Astrocyte (in vitro differentiated cells and primary cell): ENCODE measurements around the gene CRYBB1. TPM values are rescaled to one million over a fixed set of nuclear protein-coding genes. Genes with fewer than 3 reads are reported as not detected.
A peak's percentile ranks its signal among the peaks of the same experiment; 100 is the strongest.

Source experiments
- DNase-seq: peaks from one replicate; pipeline ENCODE4 v3.0.0-alpha.2; 2010; ENCODE audit warnings: low read depth
- FAIRE-seq: peaks from 2 replicates; lab custom pipeline; 2011; peaks lifted over from hg19 to GRCh38; lab: Jason Lieb, UNC
- H2AFZ ChIP-seq: 2 replicates; pipeline ENCODE4 v1.6.0; 2012; ENCODE audit warnings: low read depth, low read length, inconsistent platforms
- H3K27ac ChIP-seq: 2 replicates; pipeline ENCODE4 v1.5.1; 2011; ENCODE audit warnings: low read depth, low read length, inconsistent platforms
- H3K27me3 ChIP-seq: 2 replicates; pipeline ENCODE4 v1.6.0; 2011; ENCODE audit warnings: low read length, inconsistent platforms; ENCODE audit not compliant: insufficient read depth
- H3K36me3 ChIP-seq: 2 replicates; pipeline ENCODE4 v1.5.1; 2011; ENCODE audit warnings: low read length, inconsistent platforms; ENCODE audit not compliant: insufficient read depth
- H3K4me1 ChIP-seq: 2 replicates; pipeline ENCODE4 v1.5.1; 2011; ENCODE audit warnings: low read length, inconsistent platforms; ENCODE audit not compliant: insufficient read depth
- H3K4me2 ChIP-seq: 2 replicates; pipeline ENCODE4 v1.6.0; 2012; ENCODE audit warnings: low read length, inconsistent platforms
- H3K4me3 ChIP-seq: 2 replicates; pipeline ENCODE4 v1.5.1; 2011; ENCODE audit warnings: low read depth, mild to moderate bottlenecking, low read length, inconsistent platforms; ENCODE audit not compliant: insufficient read depth
- H3K79me2 ChIP-seq: 2 replicates; pipeline ENCODE4 v1.6.0; 2012; ENCODE audit warnings: mild to moderate bottlenecking, low read length, inconsistent platforms; ENCODE audit not compliant: insufficient read depth
- H3K9ac ChIP-seq: 2 replicates; pipeline ENCODE4 v1.6.0; 2012; ENCODE audit warnings: mild to moderate bottlenecking, low read length, inconsistent platforms
- H3K9me3 ChIP-seq: 2 replicates; pipeline ENCODE4 v1.5.1; 2012; ENCODE audit warnings: low read depth, mild to moderate bottlenecking, low read length, inconsistent platforms; ENCODE audit not compliant: insufficient read depth
- H4K20me1 ChIP-seq: 2 replicates; pipeline ENCODE4 v1.6.0; 2012; ENCODE audit warnings: low read length, inconsistent platforms; ENCODE audit not compliant: insufficient read depth
- H3K27ac Mint-ChIP-seq: one replicate; pipeline ENCODE4 v1.8.0; 2021; ENCODE audit warnings: mild to moderate bottlenecking, mixed read lengths; ENCODE audit not compliant: unreplicated experiment
- H3K27me3 Mint-ChIP-seq: one replicate; pipeline ENCODE4 v1.8.0; 2021; ENCODE audit warnings: low read depth, mixed read lengths; ENCODE audit not compliant: unreplicated experiment
- H3K36me3 Mint-ChIP-seq: one replicate; pipeline ENCODE4 v1.8.0; 2021; ENCODE audit warnings: low read depth, mixed read lengths; ENCODE audit not compliant: unreplicated experiment
- H3K4me1 Mint-ChIP-seq: one replicate; pipeline ENCODE4 v1.8.0; 2021; ENCODE audit warnings: low read depth, mixed read lengths; ENCODE audit not compliant: unreplicated experiment
- H3K4me3 Mint-ChIP-seq: one replicate; pipeline ENCODE4 v1.8.0; 2021; ENCODE audit warnings: mild to moderate bottlenecking, moderate library complexity, mixed read lengths; ENCODE audit not compliant: unreplicated experiment
- H3K9me3 Mint-ChIP-seq: one replicate; pipeline ENCODE4 v1.8.0; 2021; ENCODE audit warnings: mild to moderate bottlenecking, mixed read lengths; ENCODE audit not compliant: unreplicated experiment
- CTCF ChIP-seq: IDR thresholded peaks from 2 replicates; pipeline ENCODE4 v1.5.1; 2011; ENCODE audit warnings: low read depth, mild to moderate bottlenecking, inconsistent platforms, low read length, moderate library complexity; ENCODE audit not compliant: insufficient read depth
- EZH2 ChIP-seq: IDR thresholded peaks from 2 replicates; pipeline ENCODE4 v1.6.1; 2012; ENCODE audit warnings: mild to moderate bottlenecking, low read length, inconsistent platforms; ENCODE audit not compliant: insufficient read depth
- total RNA-seq: library from RNA; stranded (reverse); gene quantifications from 2 replicates; pipeline ENCODE4 v1.2.1, GENCODE V29; 2021

CRYBB1 gene
- total RNA-seq, 1 donor from 2014 or later = not detected

GRCh38 chr22:26552466-26552865 is 65.4 kb downstream of the CRYBB1 start:
- H3K9ac ChIP-seq = peak overlapping the region; percentile 76
- no peak overlapping the region for H2AFZ ChIP-seq
- TF ChIP-seq EZH2 (no peak), CTCF (no peak)
- no peaks in the 10 kb centered on the region for H3K27me3 Mint-ChIP-seq
- DNase-seq = peak; percentile 41
- peaks cover 5% of the 10 kb centered on the region for H4K20me1 ChIP-seq
- peak overlapping the region; percentile 98 for H3K27ac Mint-ChIP-seq
- peaks cover 2% of the 10 kb centered on the region for H3K36me3 ChIP-seq
- no peaks in the 10 kb centered on the region for H3K9me3 ChIP-seq
- H3K4me3 Mint-ChIP-seq = no peak overlapping the region
- peaks cover 4% of the 10 kb centered on the region for H3K36me3 Mint-ChIP-seq
- H3K4me2 ChIP-seq = peak overlapping the region; percentile 74
- peaks cover 40% of the 10 kb centered on the region for H3K4me1 ChIP-seq
- peak; percentile 29 for FAIRE-seq
- H3K4me1 Mint-ChIP-seq = peaks cover 46% of the 10 kb centered on the region
- H3K27me3 ChIP-seq = no peaks in the 10 kb centered on the region
- peaks cover 56% of the 10 kb centered on the region for H3K79me2 ChIP-seq
- peak overlapping the region; percentile 96 for H3K27ac ChIP-seq
- H3K9me3 Mint-ChIP-seq = no peaks in the 10 kb centered on the region
- no peak overlapping the region for H3K4me3 ChIP-seq

GRCh38 chr22:26551568-26551967 is 66.3 kb downstream of the CRYBB1 start:
- H3K27ac ChIP-seq = peak overlapping the region; percentile 96
- Mint-ChIP-seq H3K4me3 (no peak overlapping the region), H3K4me1 (peaks cover 46% of the 10 kb centered on the region), H3K27me3 (no peaks in the 10 kb centered on the region), H3K36me3 (peaks cover 11% of the 10 kb centered on the region), H3K9me3 (peaks cover 1% of the 10 kb centered on the region), H3K27ac (peak overlapping the region; percentile 98)
- TF ChIP-seq CTCF = no peak
- TF ChIP-seq EZH2 = no peak
- H3K4me3 ChIP-seq = no peak overlapping the region
- H3K9me3 ChIP-seq = no peaks in the 10 kb centered on the region
- H3K4me1 ChIP-seq = peaks cover 40% of the 10 kb centered on the region
- FAIRE-seq (no peak), DNase-seq (no peak)
- H3K36me3 ChIP-seq = no peaks in the 10 kb centered on the region
- H3K4me2 ChIP-seq = peak overlapping the region; percentile 68
- H3K27me3 ChIP-seq = no peaks in the 10 kb centered on the region
- H4K20me1 ChIP-seq = peaks cover 7% of the 10 kb centered on the region
- H3K79me2 ChIP-seq = peaks cover 53% of the 10 kb centered on the region
- H2AFZ ChIP-seq = no peak overlapping the region
- peak overlapping the region; percentile 76 for H3K9ac ChIP-seq

- DNase-seq = peak; percentile 99
- H3K79me2 ChIP-seq = peaks cover 51% of the 10 kb centered on the region
- Mint-ChIP-seq H3K4me1 (peaks cover 49% of the 10 kb centered on the region), H3K27me3 (no peaks in the 10 kb centered on the region), H3K9me3 (peaks cover 1% of the 10 kb centered on the region), H3K36me3 (peaks cover 15% of the 10 kb centered on the region), H3K27ac (peak overlapping the region; percentile 98), H3K4me3 (peak overlapping the region; percentile 75)
- H3K27ac ChIP-seq = peak overlapping the region; percentile 96
- no peaks in the 10 kb centered on the region for H3K36me3 ChIP-seq
- peak overlapping the region; percentile 82 for H3K9ac ChIP-seq
- H4K20me1 ChIP-seq = peaks cover 12% of the 10 kb centered on the region
- TF ChIP-seq EZH2 = no peak
- peaks cover 40% of the 10 kb centered on the region for H3K4me1 ChIP-seq
- H2AFZ ChIP-seq = no peak overlapping the region
- H3K4me2 ChIP-seq = peak overlapping the region; percentile 68
- no peak overlapping the region for H3K4me3 ChIP-seq
- H3K9me3 ChIP-seq = no peaks in the 10 kb centered on the region
- no peaks in the 10 kb centered on the region for H3K27me3 ChIP-seq
- peak; percentile 75 for FAIRE-seq
Measured at GRCh38 chr22:26550498-26551033, 67.3 kb downstream of the CRYBB1 start.
